Neuronal stem cell (in vitro differentiated cells): ENCODE results near the gene CAMTA1.

Experiments used
- DNase-seq: peaks from one replicate; pipeline ENCODE4 v3.0.0-alpha.2; 2013; ENCODE audit warnings: low spot score
- H2AFZ ChIP-seq: one replicate; pipeline ENCODE4 v1.6.1; 2013; ENCODE audit warnings: mild to moderate bottlenecking, low read length, inconsistent platforms
- H2AK5ac ChIP-seq: 2 replicates; pipeline ENCODE4 v1.6.1; 2013; ENCODE audit warnings: low read depth, mild to moderate bottlenecking, inconsistent platforms, low read length, moderate library complexity, mixed read lengths
- H2BK120ac ChIP-seq: 2 replicates; pipeline ENCODE4 v1.6.1; 2013; ENCODE audit warnings: low read depth, mild to moderate bottlenecking, inconsistent platforms, low read length, moderate library complexity, mixed read lengths
- H2BK12ac ChIP-seq: one replicate; pipeline ENCODE4 v1.6.1; 2013; ENCODE audit warnings: low read length, inconsistent platforms
- H2BK15ac ChIP-seq: 2 replicates; pipeline ENCODE4 v1.6.1; 2013; ENCODE audit warnings: mild to moderate bottlenecking, low read length, inconsistent platforms, mixed read lengths
- H2BK5ac ChIP-seq: one replicate; pipeline ENCODE4 v1.6.1; 2013; ENCODE audit warnings: inconsistent platforms, mild to moderate bottlenecking, low read length, moderate library complexity
- H3K14ac ChIP-seq: one replicate; pipeline ENCODE4 v1.6.1; 2013; ENCODE audit warnings: low read length, inconsistent platforms
- H3K18ac ChIP-seq: 2 replicates; pipeline ENCODE4 v1.6.1; 2013; ENCODE audit warnings: low read length, inconsistent platforms
- H3K23ac ChIP-seq: 2 replicates; pipeline ENCODE4 v1.6.1; 2013; ENCODE audit warnings: low read depth, mild to moderate bottlenecking, mixed read lengths, low read length, inconsistent platforms; ENCODE audit not compliant: poor library complexity
- H3K27ac ChIP-seq: replicated peaks from 3 replicates; pipeline ENCODE4 v1.5.1; 2013; ENCODE audit warnings: low read length, inconsistent platforms
- H3K27me3 ChIP-seq, 3 experiments: 2 replicates each; pipeline ENCODE4 v1.6.1; 2013; ENCODE audit warnings: low read length in 3 of 3, mild to moderate bottlenecking in 2 of 3, inconsistent platforms in 1 of 3, low read depth in 1 of 3, mixed read lengths in 1 of 3, moderate library complexity in 1 of 3; ENCODE audit not compliant: control insufficient read depth in 3 of 3, insufficient read depth in 3 of 3
- H3K36me3 ChIP-seq, 2 donors: replicated peaks in 1 of 2; 2 replicates each; pipeline ENCODE4 v1.6.1; 2013; ENCODE audit warnings: low read length in 2 of 2; ENCODE audit not compliant: control insufficient read depth in 2 of 2, insufficient read depth in 2 of 2
- H3K4ac ChIP-seq: 2 replicates; pipeline ENCODE4 v1.6.1; 2013; ENCODE audit warnings: inconsistent platforms, mild to moderate bottlenecking, low read length, moderate library complexity
- H3K4me1 ChIP-seq, 2 donors: 1 replicate in 1 of 2; 2 replicates in 1 of 2; pipeline ENCODE4 v1.6.1; 2013; ENCODE audit warnings: low read length in 2 of 2, low read depth in 1 of 2; ENCODE audit not compliant: control insufficient read depth in 2 of 2, insufficient read depth in 1 of 2
- H3K4me2 ChIP-seq: one replicate; pipeline ENCODE4 v1.6.1; 2013; ENCODE audit warnings: mild to moderate bottlenecking, low read length, inconsistent platforms; ENCODE audit not compliant: insufficient read depth, poor library complexity, severe bottlenecking
- H3K4me3 ChIP-seq, 2 donors: 2 replicates each; pipeline ENCODE4 v1.5.1; 2013; ENCODE audit warnings: low read length in 2 of 2, mild to moderate bottlenecking in 2 of 2, inconsistent platforms in 1 of 2, moderate library complexity in 1 of 2
- H3K79me1 ChIP-seq: one replicate; pipeline ENCODE4 v1.6.1; 2013; ENCODE audit warnings: low read depth, mild to moderate bottlenecking, inconsistent platforms, low read length, moderate library complexity
- H3K9ac ChIP-seq: one replicate; pipeline ENCODE4 v1.6.1; 2013; ENCODE audit warnings: mild to moderate bottlenecking, low read depth, low read length, inconsistent platforms; ENCODE audit not compliant: poor library complexity
- H3K9me3 ChIP-seq, 2 donors: replicated peaks in 1 of 2; 2 replicates each; pipeline versions ENCODE3 to v1.6.1; 2013; ENCODE audit warnings: low read length in 2 of 2, mild to moderate bottlenecking in 2 of 2, inconsistent platforms in 1 of 2, low read depth in 1 of 2, mixed read lengths in 1 of 2, moderate library complexity in 1 of 2; ENCODE audit not compliant: control insufficient read depth in 2 of 2, insufficient read depth in 1 of 2
- H4K8ac ChIP-seq: one replicate; pipeline ENCODE4 v1.6.1; 2013; ENCODE audit warnings: low read depth, mild to moderate bottlenecking, inconsistent platforms, low read length, moderate library complexity
- H4K91ac ChIP-seq: one replicate; pipeline ENCODE4 v1.6.1; 2013; ENCODE audit warnings: low read length, low read depth, mild to moderate bottlenecking, inconsistent platforms; ENCODE audit not compliant: poor library complexity
- WGBS, 2 donors: extraction: QIAGEN DNeasy Blood & Tissue Kit; methylation state at CpG; one replicate each; pipeline ENCODE4 v1.1.7; 2013; ENCODE audit warnings: missing lambda C conversion rate in 2 of 2, mixed read lengths in 1 of 2; ENCODE audit not compliant: insufficient read length in 2 of 2, insufficient replicate concordance in 1 of 2; ENCODE audit errors: extremely low coverage in 2 of 2; 5-methylcytosine and 5-hydroxymethylcytosine counted together

CAMTA1 gene

GRCh38 chr1:7710859-7711258 is 925.6 kb downstream of the CAMTA1 start:
- Histone ChIP-seq H2AFZ (no peak overlapping the region), H3K4ac (no peak overlapping the region), H2BK15ac (no peak overlapping the region), H3K9me3 (no peaks in the 10 kb centered on the region), H2BK120ac (no peak overlapping the region), H2BK5ac (no peak overlapping the region), H3K79me1 (no peaks in the 10 kb centered on the region), H3K23ac (no peak overlapping the region), H3K18ac (no peak overlapping the region), H3K4me2 (no peak overlapping the region), H2AK5ac (no peak overlapping the region), H3K4me1 (no peaks in the 10 kb centered on the region), H3K4me3 (no peak overlapping the region), H3K36me3 (peaks cover 3 to 13% of the 10 kb centered on the region in 2 donors), H4K8ac (no peak overlapping the region), H3K27ac (no peak overlapping the region), H3K9ac (no peak overlapping the region), H4K91ac (no peak overlapping the region), H3K14ac (no peak overlapping the region), H3K27me3 (peaks cover 0 to 3% (median 0%) of the 10 kb centered on the region in 3 experiments), H2BK12ac (no peak overlapping the region)
- WGBS, 2 donors: no CpG with 5 or more reads among the region's 3 CpGs
- DNase-seq: no peak

GRCh38 chr1:7712731-7713323 is 927.6 kb downstream of the CAMTA1 start:
- H3K18ac ChIP-seq: no peak overlapping the region
- H3K4me3 ChIP-seq: no peak overlapping the region
- no peak overlapping the region for H2BK12ac ChIP-seq
- WGBS, 2 donors: no CpG with 5 or more reads among the region's 8 CpGs
- no peak overlapping the region for H2BK15ac ChIP-seq
- H3K79me1 ChIP-seq: no peaks in the 10 kb centered on the region
- H3K27me3 ChIP-seq: no peaks in the 10 kb centered on the region
- no peak overlapping the region for H3K23ac ChIP-seq
- no peak for DNase-seq
- no peak overlapping the region for H3K4ac ChIP-seq
- no peak overlapping the region for H3K14ac ChIP-seq
- H3K4me2 ChIP-seq: no peak overlapping the region
- H3K9ac ChIP-seq: no peak overlapping the region
- no peak overlapping the region for H2AK5ac ChIP-seq
- no peak overlapping the region for H4K91ac ChIP-seq
- H2BK5ac ChIP-seq: no peak overlapping the region
- H3K9me3 ChIP-seq: no peaks in the 10 kb centered on the region
- no peak overlapping the region for H2AFZ ChIP-seq
- H2BK120ac ChIP-seq: no peak overlapping the region
- H4K8ac ChIP-seq: no peak overlapping the region
- peaks cover 3 to 9% of the 10 kb centered on the region in 2 donors for H3K36me3 ChIP-seq
- H3K27ac ChIP-seq: no peak overlapping the region
- H3K4me1 ChIP-seq: no peaks in the 10 kb centered on the region

- H2AK5ac ChIP-seq: no peak overlapping the region
- H4K8ac ChIP-seq: no peak overlapping the region
- H3K14ac ChIP-seq: no peak overlapping the region
- no peak overlapping the region for H2BK5ac ChIP-seq
- H3K36me3 ChIP-seq: peaks cover 0 to 3% of the 10 kb centered on the region in 2 donors
- H2BK15ac ChIP-seq: no peak overlapping the region
- H3K79me1 ChIP-seq: no peaks in the 10 kb centered on the region
- no peak overlapping the region for H2BK120ac ChIP-seq
- no peak overlapping the region for H3K4ac ChIP-seq
- DNase-seq: no peak
- no peak overlapping the region for H3K9ac ChIP-seq
- no peaks in the 10 kb centered on the region for H3K27me3 ChIP-seq
- no peak overlapping the region for H3K18ac ChIP-seq
- no peak overlapping the region for H4K91ac ChIP-seq
- no peak overlapping the region for H2BK12ac ChIP-seq
- no peak overlapping the region for H3K23ac ChIP-seq
- no peaks in the 10 kb centered on the region for H3K9me3 ChIP-seq
- H3K4me2 ChIP-seq: no peak overlapping the region
- H3K27ac ChIP-seq: no peak overlapping the region
- peaks cover 0 to 1% of the 10 kb centered on the region in 2 donors for H3K4me1 ChIP-seq
- no peak overlapping the region for H3K4me3 ChIP-seq
- no peak overlapping the region for H2AFZ ChIP-seq
- no CpG with 5 or more reads among the region's 4 CpGs for WGBS, 2 donors
These were observed 931.3 kb downstream of the CAMTA1 start for GRCh38 chr1:7716506-7716905.

- peaks cover 0 to 3% of the 10 kb centered on the region in 2 donors for H3K36me3 ChIP-seq
- H3K9ac ChIP-seq: no peak overlapping the region
- H2AK5ac ChIP-seq: no peak overlapping the region
- H3K18ac ChIP-seq: no peak overlapping the region
- H2AFZ ChIP-seq: no peak overlapping the region
- no peak overlapping the region for H2BK15ac ChIP-seq
- no peak overlapping the region for H3K27ac ChIP-seq
- no peak for DNase-seq
- H4K8ac ChIP-seq: no peak overlapping the region
- H2BK12ac ChIP-seq: no peak overlapping the region
- H3K27me3 ChIP-seq: no peaks in the 10 kb centered on the region
- H3K14ac ChIP-seq: no peak overlapping the region
- H3K4me1 ChIP-seq: peaks cover 0 to 1% of the 10 kb centered on the region in 2 donors
- no peak overlapping the region for H2BK120ac ChIP-seq
- no peak overlapping the region for H3K4me3 ChIP-seq
- no CpG with 5 or more reads among the region's 22 CpGs for WGBS, 2 donors
- no peak overlapping the region for H2BK5ac ChIP-seq
- H3K4me2 ChIP-seq: no peak overlapping the region
- no peak overlapping the region for H3K23ac ChIP-seq
- no peaks in the 10 kb centered on the region for H3K79me1 ChIP-seq
- no peaks in the 10 kb centered on the region for H3K9me3 ChIP-seq
- no peak overlapping the region for H4K91ac ChIP-seq
- H3K4ac ChIP-seq: no peak overlapping the region
These were observed 932.6 kb downstream of the CAMTA1 start for GRCh38 chr1:7717748-7718368.
